Measurements from ENCODE around the gene SYT11. TPM values are rescaled to one million over a fixed set of nuclear protein-coding genes. Genes with fewer than 3 reads are reported as not detected.
"Not testable (repeated sequence)": the region's sequence is repeated elsewhere in the genome, so short reads cannot be mapped to it uniquely, and the experiment has no call there.

Gene SYT11
- total RNA-seq, 2 donors from 2014 or later, result 30.6 to 35.3 TPM

GRCh38 chr1:155893389-155894142 lies 34.2 kb downstream of the SYT11 start:
- Mint-ChIP-seq H3K36me3 (ENCODE audit: insufficient read depth in 2 of 2) (peaks cover 2 to 4% of the 10 kb centered on the region in 2 donors), H3K27ac (peak overlapping the region; percentile 62), H3K9me3 (no peaks in the 10 kb centered on the region), H3K4me3 (peak overlapping the region; percentile 4 to 15), H3K4me1 (ENCODE audit: low read depth) (peaks cover 20% of the 10 kb centered on the region), H3K27me3 (ENCODE audit: low read depth) (no peaks in the 10 kb centered on the region)
- DNase-seq (peak in 1 of 2 donors; percentile 12), ATAC-seq (replicated peaks in 1 of 2) (peak; percentile 80 to 90)

- Mint-ChIP-seq H3K36me3 (ENCODE audit: insufficient read depth in 2 of 2) (peaks cover 4 to 15% of the 10 kb centered on the region in 2 donors), H3K4me1 (ENCODE audit: low read depth) (peaks cover 20% of the 10 kb centered on the region)
- not testable (repeated sequence) for H3K27ac Mint-ChIP-seq; H3K4me3 Mint-ChIP-seq; ATAC-seq (replicated peaks in 1 of 2); H3K9me3 Mint-ChIP-seq; DNase-seq; H3K27me3 Mint-ChIP-seq (ENCODE audit: low read depth)
These were observed 36.2 kb downstream of the SYT11 start for GRCh38 chr1:155895617-155896016.

DNA sequence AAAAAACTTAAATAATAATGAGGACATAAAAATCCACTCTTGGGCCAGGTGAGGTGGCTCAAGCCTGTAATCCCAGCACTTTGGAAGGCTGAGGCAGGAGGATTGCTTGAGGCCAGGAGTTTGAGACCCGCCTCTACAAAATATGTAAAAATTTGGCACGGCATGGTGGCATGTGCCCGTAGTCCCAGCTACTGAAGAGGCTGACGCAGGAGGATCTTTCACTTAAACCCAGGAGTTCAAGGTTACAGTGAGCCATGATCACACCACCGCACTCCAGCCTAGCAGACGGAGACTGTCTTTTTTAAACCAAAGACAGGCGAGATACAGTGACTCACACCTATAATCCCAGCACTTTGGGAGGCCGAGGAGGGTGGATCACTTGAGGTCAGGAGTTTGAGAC lies 37.1 kb downstream of the SYT11 start:
- not testable (repeated sequence) for H3K9me3 Mint-ChIP-seq; H3K27ac Mint-ChIP-seq; DNase-seq; H3K4me3 Mint-ChIP-seq; ATAC-seq (replicated peaks in 1 of 2); H3K27me3 Mint-ChIP-seq (ENCODE audit: low read depth)
- H3K36me3 Mint-ChIP-seq (ENCODE audit: insufficient read depth in 2 of 2), result peaks cover 4 to 17% of the 10 kb centered on the region in 2 donors
- H3K4me1 Mint-ChIP-seq (ENCODE audit: low read depth), result peaks cover 20% of the 10 kb centered on the region

- no peak for ATAC-seq (replicated peaks in 1 of 2)
- no peaks in the 10 kb centered on the region for H3K9me3 Mint-ChIP-seq
- H3K27me3 Mint-ChIP-seq (ENCODE audit: low read depth), result no peaks in the 10 kb centered on the region
- no peak for DNase-seq
- no peak overlapping the region for H3K27ac Mint-ChIP-seq
- H3K4me1 Mint-ChIP-seq (ENCODE audit: low read depth), result peaks cover 20% of the 10 kb centered on the region
- peaks cover 4 to 19% of the 10 kb centered on the region in 2 donors for H3K36me3 Mint-ChIP-seq (ENCODE audit: insufficient read depth in 2 of 2)
- H3K4me3 Mint-ChIP-seq, result no peak overlapping the region
These were observed 38.4 kb downstream of the SYT11 start for GRCh38 chr1:155897746-155898145.

GRCh38 chr1:155898888-155899287 lies 39.5 kb downstream of the SYT11 start:
- ATAC-seq (replicated peaks in 1 of 2) (no peak), DNase-seq (no peak)
- H3K4me3 Mint-ChIP-seq, result no peak overlapping the region
- H3K27me3 Mint-ChIP-seq (ENCODE audit: low read depth), result no peaks in the 10 kb centered on the region
- H3K9me3 Mint-ChIP-seq, result no peaks in the 10 kb centered on the region
- H3K4me1 Mint-ChIP-seq (ENCODE audit: low read depth), result peaks cover 10% of the 10 kb centered on the region
- H3K36me3 Mint-ChIP-seq (ENCODE audit: insufficient read depth in 2 of 2), result peaks cover 4 to 19% of the 10 kb centered on the region in 2 donors
- peak overlapping the region; percentile 55 for H3K27ac Mint-ChIP-seq

DNA sequence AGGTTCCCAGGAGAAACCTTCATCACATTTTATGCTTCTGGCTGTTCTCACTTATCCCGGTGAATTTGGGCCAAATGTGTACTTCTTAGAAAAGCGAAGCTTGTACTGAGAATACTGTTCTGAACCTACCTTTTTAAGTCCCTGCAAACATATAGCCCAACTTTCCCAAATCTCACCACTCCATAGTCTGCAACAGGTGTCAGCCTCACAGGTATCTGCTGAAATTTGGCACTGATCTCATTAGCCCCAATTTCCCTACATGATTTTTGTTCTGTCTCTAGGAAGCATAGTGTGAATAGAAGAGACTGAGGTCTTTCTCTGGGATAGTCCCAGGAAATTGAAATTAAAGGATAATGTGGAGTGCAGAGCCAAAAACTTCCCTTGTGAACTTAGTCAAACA lies 40.3 kb downstream of the SYT11 start:
- H3K36me3 Mint-ChIP-seq (ENCODE audit: insufficient read depth in 2 of 2), result peaks cover 6 to 25% of the 10 kb centered on the region in 2 donors

GRCh38 chr1:155900161-155900560 lies 40.8 kb downstream of the SYT11 start:
- DNase-seq, result no peak
- Mint-ChIP-seq H3K4me3 (no peak overlapping the region), H3K27ac (no peak overlapping the region), H3K27me3 (ENCODE audit: low read depth) (no peaks in the 10 kb centered on the region), H3K36me3 (ENCODE audit: insufficient read depth in 2 of 2) (peaks cover 6 to 26% of the 10 kb centered on the region in 2 donors), H3K9me3 (no peaks in the 10 kb centered on the region), H3K4me1 (ENCODE audit: low read depth) (peaks cover 7% of the 10 kb centered on the region)
- ATAC-seq (replicated peaks in 1 of 2), result no peak

More for the DNA sequence above, 40.3 kb downstream of the SYT11 start:
- Mint-ChIP-seq H3K27me3 (ENCODE audit: low read depth) (no peaks in the 10 kb centered on the region), H3K4me1 (ENCODE audit: low read depth) (peaks cover 7% of the 10 kb centered on the region), H3K9me3 (no peaks in the 10 kb centered on the region), H3K4me3 (no peak overlapping the region), H3K27ac (peak overlapping the region; percentile 5)
- DNase-seq, result no peak
- ATAC-seq (replicated peaks in 1 of 2), result no peak

DNA sequence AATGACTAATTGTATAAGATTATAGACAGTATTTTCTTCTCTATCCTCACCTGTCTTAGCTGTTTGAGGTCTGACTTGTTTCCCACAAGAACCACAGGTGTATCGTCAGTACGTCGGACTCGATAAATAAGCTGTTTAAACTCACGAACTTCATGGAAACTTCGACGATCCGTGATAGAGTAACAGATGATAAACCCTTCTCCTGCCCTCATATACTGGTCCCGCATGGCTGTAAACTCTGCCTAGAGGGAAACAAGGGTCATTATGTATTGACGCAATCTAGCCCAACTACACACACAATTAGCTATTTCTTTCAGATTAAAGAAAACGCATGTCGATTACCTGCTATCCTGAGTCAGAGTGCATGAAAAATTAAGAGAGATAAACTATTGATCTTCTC lies 44.9 kb downstream of the SYT11 start:
- Mint-ChIP-seq H3K27ac (no peak overlapping the region), H3K36me3 (ENCODE audit: insufficient read depth in 2 of 2) (peaks cover 6 to 28% of the 10 kb centered on the region in 2 donors), H3K27me3 (ENCODE audit: low read depth) (no peaks in the 10 kb centered on the region), H3K4me3 (no peak overlapping the region), H3K4me1 (ENCODE audit: low read depth) (no peaks in the 10 kb centered on the region), H3K9me3 (no peaks in the 10 kb centered on the region)
- no peak for DNase-seq
- no peak for ATAC-seq (replicated peaks in 1 of 2)

- Mint-ChIP-seq H3K27me3 (ENCODE audit: low read depth) (no peaks in the 10 kb centered on the region), H3K36me3 (ENCODE audit: insufficient read depth in 2 of 2) (peaks cover 7 to 24% of the 10 kb centered on the region in 2 donors), H3K27ac (peak overlapping the region; percentile 93), H3K4me3 (peak overlapping the region; percentile 94), H3K4me1 (ENCODE audit: low read depth) (peaks cover 27% of the 10 kb centered on the region), H3K9me3 (no peaks in the 10 kb centered on the region)
- DNase-seq (no peak), ATAC-seq (replicated peaks in 1 of 2) (no peak)
These were observed 50.5 kb downstream of the SYT11 start for GRCh38 chr1:155909894-155910293.

DNA sequence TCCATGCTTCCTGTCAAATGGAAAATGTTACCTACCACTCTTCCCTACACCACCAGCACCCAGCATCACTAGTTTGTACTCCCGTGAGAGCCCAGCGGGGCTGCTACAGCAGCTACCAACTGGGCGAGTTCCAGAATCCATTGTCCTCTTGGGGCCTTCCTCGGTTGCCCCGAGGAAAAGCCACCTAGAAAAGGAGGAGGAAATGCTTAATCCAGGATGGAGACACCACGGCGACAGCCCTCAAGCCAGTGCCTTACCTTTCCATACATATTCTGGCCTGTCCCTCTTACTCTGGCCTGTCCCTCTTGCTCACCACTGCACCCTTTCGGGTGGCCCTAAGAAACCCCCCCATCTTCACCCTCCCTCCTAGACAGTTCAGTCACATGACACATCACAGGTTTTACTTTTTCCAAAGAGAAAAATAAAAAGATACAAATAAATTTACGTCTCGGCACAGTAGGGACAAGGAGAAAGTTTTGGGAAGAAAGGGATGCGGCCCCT lies 51.3 kb downstream of the SYT11 start:
- Mint-ChIP-seq H3K4me1 (ENCODE audit: low read depth) (peaks cover 27% of the 10 kb centered on the region), H3K9me3 (no peaks in the 10 kb centered on the region), H3K4me3 (peak overlapping the region; percentile 94), H3K27ac (peak overlapping the region; percentile 93), H3K27me3 (ENCODE audit: low read depth) (no peaks in the 10 kb centered on the region), H3K36me3 (ENCODE audit: insufficient read depth in 2 of 2) (peaks cover 7 to 28% of the 10 kb centered on the region in 2 donors)
- DNase-seq (peak in 1 of 2 donors; percentile 17), ATAC-seq (replicated peaks in 1 of 2) (peak; percentile 24 to 33)

DNA sequence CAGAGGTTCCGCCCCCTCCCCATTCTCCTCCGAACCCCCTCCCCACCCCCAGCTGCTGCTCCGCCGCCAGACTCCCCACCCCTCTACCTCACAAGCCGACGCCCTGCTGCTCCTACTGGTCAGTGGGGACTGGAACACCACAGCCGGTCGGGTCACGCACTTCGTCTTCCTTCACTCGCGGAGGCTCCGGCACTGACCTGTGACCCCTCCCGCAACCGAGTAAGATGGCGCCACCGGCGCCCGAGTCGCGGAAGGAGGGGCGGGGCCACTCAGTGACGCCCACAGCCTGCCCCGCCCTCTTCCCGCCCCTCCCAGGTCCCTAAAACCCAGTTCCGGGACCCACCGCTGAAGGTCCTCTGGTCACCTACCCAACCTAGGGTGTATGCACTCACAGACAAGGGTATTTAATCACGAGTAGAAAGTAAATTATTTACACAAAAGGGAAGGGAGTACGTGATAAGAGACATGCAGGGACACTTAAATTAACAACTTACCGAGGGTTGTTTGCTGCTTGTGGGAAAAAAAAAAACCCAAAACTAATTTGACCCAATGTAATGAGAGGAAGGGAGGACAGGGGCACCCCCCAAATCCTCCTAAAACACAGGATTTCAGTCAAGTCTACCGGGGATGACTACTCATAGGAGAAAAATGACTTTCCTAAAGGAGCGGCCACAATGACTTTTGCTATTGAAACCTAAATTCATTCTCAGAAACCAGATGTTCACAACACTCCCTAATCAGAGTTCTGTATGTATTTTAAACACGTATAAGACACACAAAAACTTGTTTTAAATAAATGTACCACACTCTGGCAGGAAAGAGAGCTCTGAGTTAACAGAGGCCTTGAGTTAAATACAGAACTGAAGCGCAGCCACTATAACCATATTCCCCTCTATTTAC lies 52.0 kb downstream of the SYT11 start, which contains the start of gene RIT1:
Gene RIT1, minus strand, starts transcription at position 194 of the 900 bp plus-strand sequence. CDS start 588 bp downstream, outside the sequence.
- Mint-ChIP-seq H3K9me3 (no peaks in the 10 kb centered on the region), H3K4me1 (ENCODE audit: low read depth) (peaks cover 27% of the 10 kb centered on the region), H3K27ac (peak within 1 kb of the TSS; percentile 93), H3K27me3 (ENCODE audit: low read depth) (no peaks in the 10 kb centered on the region), H3K36me3 (ENCODE audit: insufficient read depth in 2 of 2) (peaks cover 7 to 28% of the 10 kb centered on the region in 2 donors), H3K4me3 (peak within 1 kb of the TSS; percentile 94)
- DNase-seq (peak; percentile 88 to 90), ATAC-seq (replicated peaks in 1 of 2) (peak; percentile 90 to 95)

GRCh38 chr1:155912056-155912536 lies 52.7 kb downstream of the SYT11 start:
- H3K4me1 Mint-ChIP-seq (ENCODE audit: low read depth), result peaks cover 27% of the 10 kb centered on the region
- peaks cover 12 to 35% of the 10 kb centered on the region in 2 donors for H3K36me3 Mint-ChIP-seq (ENCODE audit: insufficient read depth in 2 of 2)
- DNase-seq (no peak), ATAC-seq (replicated peaks in 1 of 2) (no peak)
- H3K27ac Mint-ChIP-seq, result peak overlapping the region; percentile 93
- peak overlapping the region; percentile 94 for H3K4me3 Mint-ChIP-seq
- no peaks in the 10 kb centered on the region for H3K9me3 Mint-ChIP-seq
- H3K27me3 Mint-ChIP-seq (ENCODE audit: low read depth), result no peaks in the 10 kb centered on the region

Data from activated T-cell treated with anti-CD3 and anti-CD28 coated beads, Interleukin-2, amount 50 U/mL, for 72 hours (primary cell).